Heart right ventricle (tissue), 16 donors: ENCODE measurements around the gene RIMBP2. TPM values are rescaled to one million over a fixed set of nuclear protein-coding genes. Genes with fewer than 3 reads are reported as not detected.

Experiments
- ATAC-seq, 8 donors: fragments of 200-7000 bp; cut with Tn5 transposase; one replicate each; pipeline ENCODE4 v1.9.1; 2020; ENCODE audit warnings: mild to moderate bottlenecking in 8 of 8, moderate library complexity in 8 of 8, moderate number of reproducible peaks in 1 of 8
- DNase-seq, 2 donors: peaks; one replicate each; pipeline ENCODE4 v3.0.0-alpha.2; 2020
- H3K27ac ChIP-seq, 10 donors: fragments of 200-600 bp; sonication (generic) in 2 of 10; one replicate each; pipeline versions ENCODE4 v1.5.0 to v1.8.0; 2020 to 2022; ENCODE audit warnings: mild to moderate bottlenecking in 3 of 10
- H3K27me3 ChIP-seq, 7 donors: fragments of 200-600 bp; one replicate each; pipeline ENCODE4 v1.8.0; 2021 to 2022; ENCODE audit warnings: mild to moderate bottlenecking in 2 of 7
- H3K36me3 ChIP-seq, 9 donors: fragments of 200-600 bp; sonication (generic) in 1 of 9; one replicate each; pipeline versions ENCODE4 v1.5.0 to v1.8.0; 2020 to 2022; ENCODE audit warnings: mild to moderate bottlenecking in 2 of 9
- H3K4me1 ChIP-seq, 9 donors: fragments of 200-600 bp; sonication (generic) in 1 of 9; one replicate each; pipeline versions ENCODE4 v1.5.0 to v1.8.0; 2020 to 2022; ENCODE audit warnings: mild to moderate bottlenecking in 4 of 9
- H3K4me3 ChIP-seq, 10 donors: fragments of 200-600 bp; sonication (generic) in 2 of 10; one replicate each; pipeline versions ENCODE4 v1.5.0 to v1.8.0; 2020 to 2022; ENCODE audit warnings: mild to moderate bottlenecking in 7 of 10, moderate library complexity in 2 of 10
- H3K9me3 ChIP-seq, 11 donors: fragments of 200-600 bp in 10 of 11; sonication (generic) in 2 of 11; one replicate each; pipeline versions ENCODE4 v1.5.0 to v1.8.0; 2013 to 2022; ENCODE audit warnings: mild to moderate bottlenecking in 2 of 11, control low read depth in 1 of 11, moderate library complexity in 1 of 11
- CTCF ChIP-seq, 9 donors: fragments of 200-600 bp; sonication (generic) in 2 of 9; IDR thresholded peaks; one replicate each; pipeline versions ENCODE4 v1.5.0 to v1.8.0; 2021 to 2022; ENCODE audit warnings: antibody characterized with exemption in 9 of 9, mild to moderate bottlenecking in 5 of 9, moderate library complexity in 1 of 9
- WGBS, 2 donors: extraction: QIAGEN DNeasy Blood & Tissue Kit; methylation state at CpG; one replicate each; pipeline ENCODE4 v1.1.7; 2013; ENCODE audit warnings: inconsistent platforms in 1 of 2; 5-methylcytosine and 5-hydroxymethylcytosine counted together
- intact Hi-C, 10 donors: fragments of 100-400 bp; cut with DNase I; formaldehyde crosslinking; loops; one replicate each; pipeline versions ENCODE4 v1.11.1 to v1.14.2; 2022
- polyA plus RNA-seq, 2 donors: library from polyadenylated mRNA; stranded (reverse); fragments of 200-250 nt; gene quantifications; one replicate each; pipeline ENCODE4 v1.2.3, GENCODE V29; 2013
- total RNA-seq, 10 donors: library from RNA; stranded (reverse); fragmentation: NEBNext Ultra II Directional in 3 of 10; extraction: Animal tissue kit (Norgen Biotek cat#: 25700) in 3 of 10; gene quantifications; one replicate each; pipeline versions ENCODE4 v1.2.1 to v1.2.4, GENCODE V29; 2021 to 2023
- donor health status: Arrhythmogenic right ventricular cardiomyopathy.
- donor health status: ischemic (EF 13 %, LVEDD 7.1; RV severe dilation, severe dysfunction).
- donor health status: healthy with polysubstance abuse.
- donor health status: DM: no; HTN: yes; CAD: no.
- donor health status: DM: no; HTN: no; CAD: no.
- donor health status: ischemic (EF 25% LVEDD 6.9; RV normal size, moderate dysfunction).
- donor health status: ischemic (EF 25% LVEDD 5.7; RV mildly dilated, moderate dysfunction).
- donor health status: healthy.
- donor health status: DM: yes; HTN: yes; CAD: no.
- donor health status: Ischemic cardiomyopathy.
- donor health status: ischemic (EF 35%, LVEDD 5.7; RV mildly dilated, moderate dysfunction).
- donor health status: nonischemic (EF 11% LVEDD 7.7; RV severe dilation, severe dysfunction).
- donor health status: DM: yes; HTN: yes; CAD: no.
- donor health status: PGD.
- donor health status: ischemic (EF 29% LVEDD 5.4; RV normal size, mild dysfunction).
- donor health status: nonischemic (EF 23%, LVEDD 6.1; RV moderate dilation, normal function).

The RIMBP2 gene
- total and polyA plus RNA-seq, 12 donors = 0.01 to 0.17 (median 0.05) TPM; not detected in 9

DNA sequence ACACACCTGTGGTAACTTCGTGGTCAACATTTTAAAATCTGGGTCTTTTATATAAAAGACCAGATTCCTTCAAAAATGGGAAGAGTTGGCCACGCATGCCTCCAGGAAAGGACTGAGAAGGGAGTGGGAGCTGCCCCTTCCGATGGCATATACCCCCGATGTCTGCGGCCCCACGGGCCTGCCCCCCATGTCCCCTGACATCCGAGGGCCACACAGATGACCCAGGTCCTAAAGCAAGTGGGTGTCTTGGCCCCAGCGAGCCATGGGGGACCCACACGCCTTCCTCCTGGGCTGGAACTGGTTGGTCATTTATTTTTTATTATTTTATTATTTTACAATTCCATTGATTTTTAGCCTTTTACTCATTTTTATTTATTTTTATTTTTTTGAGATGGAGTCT is 235.9 kb downstream of the RIMBP2 start:
- intact Hi-C loops = no loop called here

GRCh38 chr12:130479401-130480125 is 236.5 kb downstream of the RIMBP2 start:
- TF ChIP-seq CTCF (IDR thresholded peaks at IDR 0.05) = no peak
- WGBS, 2 donors = 63 to 65% methylated on average over 23 of the region's 23 CpGs
- peaks cover 0 to 73% (median 53%) of the 10 kb centered on the region in 7 donors for H3K27me3 ChIP-seq
- no peaks in the 10 kb centered on the region for H3K36me3 ChIP-seq
- ATAC-seq (no peak), DNase-seq (no peak)
- no peaks in the 10 kb centered on the region for H3K4me1 ChIP-seq
- H3K27ac ChIP-seq = no peak overlapping the region
- no peak overlapping the region for H3K4me3 ChIP-seq
- intact Hi-C loops = no loop called here
- H3K9me3 ChIP-seq = no peaks in the 10 kb centered on the region

More for the DNA sequence above, 235.9 kb downstream of the RIMBP2 start:
- Histone ChIP-seq H3K4me3 (no peak overlapping the region), H3K36me3 (no peaks in the 10 kb centered on the region), H3K27ac (no peak overlapping the region), H3K27me3 (peaks cover 0 to 66% (median 47%) of the 10 kb centered on the region in 7 donors), H3K9me3 (no peaks in the 10 kb centered on the region), H3K4me1 (no peaks in the 10 kb centered on the region)
- WGBS, 2 donors = 84 to 87% methylated on average over 9 of the region's 9 CpGs
- ATAC-seq = no peak
- no peak for TF ChIP-seq CTCF (IDR thresholded peaks at IDR 0.05)
- no peak for DNase-seq

GRCh38 chr12:130478786-130479185 is 237.3 kb downstream of the RIMBP2 start:
- TF ChIP-seq CTCF (IDR thresholded peaks at IDR 0.05) = no peak
- DNase-seq (no peak), ATAC-seq (no peak)
- WGBS, 2 donors = 83 to 88% methylated on average over 21 of the region's 21 CpGs
- no peaks in the 10 kb centered on the region for H3K4me1 ChIP-seq
- H3K4me3 ChIP-seq = no peak overlapping the region
- no peaks in the 10 kb centered on the region for H3K36me3 ChIP-seq
- peaks cover 0 to 80% (median 53%) of the 10 kb centered on the region in 7 donors for H3K27me3 ChIP-seq
- H3K27ac ChIP-seq = no peak overlapping the region
- H3K9me3 ChIP-seq = no peaks in the 10 kb centered on the region
- intact Hi-C loops = no loop called here

DNA sequence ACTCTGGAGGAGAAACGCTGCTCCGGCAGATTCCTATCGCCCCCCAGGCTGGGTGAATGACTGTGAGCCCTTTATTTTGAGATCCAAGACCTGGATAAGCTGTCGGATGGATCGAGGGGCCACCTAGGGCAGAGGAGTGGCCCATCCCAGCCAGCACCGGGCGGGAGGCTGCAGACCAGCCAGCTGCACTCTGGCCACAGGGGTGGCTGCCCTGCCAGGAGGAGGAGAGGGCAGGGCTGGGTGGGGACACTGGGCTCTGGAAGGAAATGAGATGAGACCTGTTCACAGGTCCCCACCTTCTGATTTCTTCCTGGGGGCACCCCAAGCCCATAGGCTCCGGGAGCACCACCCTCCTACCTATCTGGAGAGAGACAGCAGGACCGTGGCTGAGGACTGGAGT is 238.4 kb downstream of the RIMBP2 start:
- no peak for DNase-seq
- intact Hi-C loops = no loop called here
- Histone ChIP-seq H3K27ac (no peak overlapping the region), H3K9me3 (no peaks in the 10 kb centered on the region), H3K4me1 (no peaks in the 10 kb centered on the region), H3K4me3 (no peak overlapping the region), H3K36me3 (no peaks in the 10 kb centered on the region), H3K27me3 (peaks cover 0 to 85% (median 56%) of the 10 kb centered on the region in 7 donors)
- TF ChIP-seq CTCF (IDR thresholded peaks at IDR 0.05) = no peak
- WGBS, 2 donors = 56 to 60% methylated on average over 8 to 9 of the region's 9 CpGs
- ATAC-seq = no peak
